Measurements from ENCODE around the gene EPB41L4B.

The EPB41L4B gene

DNA sequence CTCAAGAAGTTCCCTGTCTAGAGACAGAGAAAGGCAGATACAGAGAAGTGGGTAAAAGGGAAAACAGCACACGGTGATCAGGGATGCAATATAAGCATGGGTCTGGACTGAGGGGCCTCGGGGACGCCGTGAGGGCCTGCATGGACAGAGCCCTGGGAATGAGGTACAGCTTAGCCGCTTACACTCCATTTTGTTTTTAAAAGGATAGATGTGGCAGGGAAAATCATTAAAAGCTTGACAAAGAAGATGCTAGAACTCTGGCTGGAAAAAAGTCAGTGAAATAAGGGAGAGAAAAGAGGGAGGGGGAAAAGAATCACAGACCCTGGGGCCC lies 69.1 kb downstream of the EPB41L4B start:
- no peak overlapping the region for H3K27ac ChIP-seq
- TF ChIP-seq, protein P1, sequence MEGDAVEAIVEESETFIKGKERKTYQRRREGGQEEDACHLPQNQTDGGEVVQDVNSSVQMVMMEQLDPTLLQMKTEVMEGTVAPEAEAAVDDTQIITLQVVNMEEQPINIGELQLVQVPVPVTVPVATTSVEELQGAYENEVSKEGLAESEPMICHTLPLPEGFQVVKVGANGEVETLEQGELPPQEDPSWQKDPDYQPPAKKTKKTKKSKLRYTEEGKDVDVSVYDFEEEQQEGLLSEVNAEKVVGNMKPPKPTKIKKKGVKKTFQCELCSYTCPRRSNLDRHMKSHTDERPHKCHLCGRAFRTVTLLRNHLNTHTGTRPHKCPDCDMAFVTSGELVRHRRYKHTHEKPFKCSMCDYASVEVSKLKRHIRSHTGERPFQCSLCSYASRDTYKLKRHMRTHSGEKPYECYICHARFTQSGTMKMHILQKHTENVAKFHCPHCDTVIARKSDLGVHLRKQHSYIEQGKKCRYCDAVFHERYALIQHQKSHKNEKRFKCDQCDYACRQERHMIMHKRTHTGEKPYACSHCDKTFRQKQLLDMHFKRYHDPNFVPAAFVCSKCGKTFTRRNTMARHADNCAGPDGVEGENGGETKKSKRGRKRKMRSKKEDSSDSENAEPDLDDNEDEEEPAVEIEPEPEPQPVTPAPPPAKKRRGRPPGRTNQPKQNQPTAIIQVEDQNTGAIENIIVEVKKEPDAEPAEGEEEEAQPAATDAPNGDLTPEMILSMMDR (IDR thresholded peaks at IDR 0.05) = no peak
- no peak for DNase-seq (ENCODE audit: low spot score)
- H3K4me3 ChIP-seq = no peak overlapping the region

DNA sequence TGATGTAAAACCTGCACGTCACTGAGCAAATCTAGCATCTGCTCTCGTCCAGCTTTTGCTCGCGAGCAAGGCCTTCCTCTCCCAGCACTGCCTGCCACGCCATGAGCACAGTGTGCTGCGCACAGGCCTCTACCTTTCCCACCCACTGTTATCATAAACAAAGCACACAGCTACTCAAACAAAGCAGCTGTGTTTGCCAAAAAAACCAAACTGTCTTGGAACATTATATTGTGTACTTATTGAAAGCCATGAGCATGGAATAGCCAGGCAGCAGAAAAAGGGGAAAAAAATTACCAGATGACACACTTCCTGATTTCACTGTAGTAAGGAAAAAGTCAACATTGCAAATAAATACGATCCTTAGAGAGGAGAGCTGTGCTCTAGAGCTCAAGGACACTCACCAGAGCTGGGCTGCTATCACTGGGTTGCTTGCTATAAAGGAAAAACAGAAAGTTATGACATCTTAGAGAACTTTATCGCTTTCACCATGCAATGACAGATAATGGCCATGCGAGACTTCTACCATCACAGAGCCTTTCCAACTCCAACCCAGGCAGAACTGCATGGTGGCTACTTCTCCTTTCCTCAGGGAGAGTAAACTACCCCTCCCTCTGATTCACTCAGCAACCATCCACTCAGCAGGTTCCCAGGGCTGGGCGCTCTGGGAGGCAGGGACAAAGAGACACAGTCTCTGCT lies 69.6 kb downstream of the EPB41L4B start:
- DNase-seq (ENCODE audit: low spot score) = no peak
- Histone ChIP-seq H3K4me3 (no peak overlapping the region), H3K27ac (no peak overlapping the region)
- TF ChIP-seq, protein P1 (IDR thresholded peaks at IDR 0.05) = no peak

DNA sequence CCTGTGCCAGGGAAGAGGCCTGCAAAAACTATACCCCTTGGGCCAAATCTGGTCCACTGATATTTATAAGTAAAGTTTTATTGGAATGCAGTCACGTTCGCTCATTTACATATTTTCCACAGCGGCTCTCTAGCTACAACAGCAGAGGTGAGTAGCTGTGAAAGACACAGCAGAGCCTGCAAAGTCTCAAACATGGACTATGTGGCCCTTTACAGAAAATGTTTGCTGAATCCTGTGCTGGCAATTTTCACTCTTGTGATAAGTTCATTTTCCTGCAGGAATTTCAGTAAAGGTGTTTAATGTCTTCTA lies 70.1 kb downstream of the EPB41L4B start:
- no peak for DNase-seq (ENCODE audit: low spot score)
- TF ChIP-seq, protein P1 (IDR thresholded peaks at IDR 0.05) = no peak
- Histone ChIP-seq H3K4me3 (no peak overlapping the region), H3K27ac (no peak overlapping the region)

DNA sequence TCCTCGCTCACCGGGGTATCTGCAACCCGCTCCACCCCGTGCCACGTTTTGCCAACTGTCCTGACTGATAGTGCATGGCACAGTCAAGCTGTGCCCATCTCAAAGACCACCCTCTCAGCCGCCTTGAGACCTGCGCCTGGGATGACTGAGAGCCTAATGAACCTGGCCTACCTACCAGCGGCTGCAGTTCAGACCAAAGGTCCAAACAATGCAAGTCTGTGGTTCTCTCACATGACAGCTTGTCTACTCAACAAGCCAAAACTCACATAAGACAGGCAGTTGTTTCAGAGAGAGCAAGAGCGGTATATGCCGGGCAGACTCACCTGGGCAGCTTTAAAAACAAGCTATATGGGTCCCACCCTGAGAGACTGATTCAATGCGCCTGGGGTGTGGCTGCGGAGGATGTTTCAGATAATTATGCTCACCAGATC lies 70.5 kb downstream of the EPB41L4B start:
- H3K4me3 ChIP-seq = no peak overlapping the region
- TF ChIP-seq, protein P1 (IDR thresholded peaks at IDR 0.05) = no peak
- no peak for DNase-seq (ENCODE audit: low spot score)
- no peak overlapping the region for H3K27ac ChIP-seq

DNA sequence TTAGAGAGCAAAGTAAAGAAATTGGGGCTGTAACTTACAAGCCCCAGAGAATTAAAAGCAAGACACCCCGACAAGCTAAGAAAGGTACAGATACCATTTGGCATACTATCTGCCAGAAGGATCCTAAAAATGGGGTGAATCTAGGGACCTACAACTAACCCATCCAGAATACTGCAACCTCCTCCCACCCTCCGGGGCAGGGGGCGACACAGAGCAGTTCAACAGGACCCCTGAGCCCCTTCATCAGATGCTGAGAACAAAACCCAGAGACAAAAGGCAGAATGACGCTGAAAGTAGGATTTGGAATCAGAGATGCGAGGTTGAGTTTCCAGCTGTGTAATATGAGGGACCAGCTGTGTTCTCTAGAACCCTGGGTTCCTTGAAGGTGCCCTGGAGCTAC lies 71.2 kb downstream of the EPB41L4B start:
- Histone ChIP-seq H3K4me3 (no peak overlapping the region), H3K27ac (no peak overlapping the region)
- TF ChIP-seq, protein P1 (IDR thresholded peaks at IDR 0.05) = no peak
- no peak for DNase-seq (ENCODE audit: low spot score)

DNA sequence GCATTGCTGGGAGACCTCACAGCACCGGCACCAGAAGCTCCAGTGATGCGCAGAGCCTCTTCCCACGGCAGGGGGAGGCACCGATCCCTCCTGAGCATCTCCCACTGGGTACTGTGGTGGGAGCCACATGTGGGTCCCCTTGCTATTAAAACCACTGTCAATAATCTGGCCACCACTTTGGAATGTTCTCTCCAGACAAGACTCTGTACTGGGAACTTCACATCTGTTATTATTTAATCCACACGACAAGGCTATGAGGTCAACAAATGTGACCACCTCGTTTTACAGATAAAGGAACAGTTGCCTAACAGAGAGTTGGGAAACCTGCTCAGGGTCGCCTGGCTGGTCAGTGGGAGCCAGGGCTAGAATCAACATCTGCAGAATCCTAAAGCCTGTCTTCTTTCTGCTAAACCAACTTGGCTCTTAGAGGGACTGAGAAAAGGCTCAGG lies 72.7 kb downstream of the EPB41L4B start:
- Histone ChIP-seq H3K4me3 (no peak overlapping the region), H3K27ac (no peak overlapping the region)
- TF ChIP-seq, protein P1 (IDR thresholded peaks at IDR 0.05) = no peak
- no peak for DNase-seq (ENCODE audit: low spot score)

DNA sequence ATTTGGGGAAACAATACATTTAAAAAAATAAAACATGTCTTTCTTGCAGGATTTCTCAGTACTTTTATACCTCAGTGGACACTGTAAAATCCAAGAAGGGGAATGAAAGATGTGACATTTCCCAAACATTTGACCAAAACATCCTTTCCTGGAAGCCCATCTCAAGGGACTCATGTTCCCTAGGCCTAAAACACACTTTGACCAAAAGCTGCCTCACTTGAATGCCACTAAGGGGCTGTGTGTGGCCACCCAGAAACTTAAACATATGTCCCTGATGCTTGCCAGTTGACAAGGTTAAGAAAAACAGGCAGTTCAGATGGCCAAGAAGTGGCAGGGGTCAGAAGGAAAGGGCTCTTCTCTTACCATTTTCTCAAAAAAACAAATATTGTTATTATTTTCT lies 73.6 kb downstream of the EPB41L4B start:
- Histone ChIP-seq H3K4me3 (no peak overlapping the region), H3K27ac (no peak overlapping the region)
- no peak for DNase-seq (ENCODE audit: low spot score)
- TF ChIP-seq, protein P1 (IDR thresholded peaks at IDR 0.05) = no peak
